COLO668 (cell line): ENCODE results near the gene PDCD1.
A peak's percentile ranks its signal among the peaks of the same experiment; 100 is the strongest.
"Not testable (repeated sequence)": the region's sequence is repeated elsewhere in the genome, so short reads cannot be mapped to it uniquely, and the experiment has no call there.

Experiments used
- DNase-seq: peaks from one replicate; lab custom pipeline; 2025; ENCODE audit not compliant: unreplicated experiment; lab: John Stamatoyannopoulos, UW

The PDCD1 gene

DNA sequence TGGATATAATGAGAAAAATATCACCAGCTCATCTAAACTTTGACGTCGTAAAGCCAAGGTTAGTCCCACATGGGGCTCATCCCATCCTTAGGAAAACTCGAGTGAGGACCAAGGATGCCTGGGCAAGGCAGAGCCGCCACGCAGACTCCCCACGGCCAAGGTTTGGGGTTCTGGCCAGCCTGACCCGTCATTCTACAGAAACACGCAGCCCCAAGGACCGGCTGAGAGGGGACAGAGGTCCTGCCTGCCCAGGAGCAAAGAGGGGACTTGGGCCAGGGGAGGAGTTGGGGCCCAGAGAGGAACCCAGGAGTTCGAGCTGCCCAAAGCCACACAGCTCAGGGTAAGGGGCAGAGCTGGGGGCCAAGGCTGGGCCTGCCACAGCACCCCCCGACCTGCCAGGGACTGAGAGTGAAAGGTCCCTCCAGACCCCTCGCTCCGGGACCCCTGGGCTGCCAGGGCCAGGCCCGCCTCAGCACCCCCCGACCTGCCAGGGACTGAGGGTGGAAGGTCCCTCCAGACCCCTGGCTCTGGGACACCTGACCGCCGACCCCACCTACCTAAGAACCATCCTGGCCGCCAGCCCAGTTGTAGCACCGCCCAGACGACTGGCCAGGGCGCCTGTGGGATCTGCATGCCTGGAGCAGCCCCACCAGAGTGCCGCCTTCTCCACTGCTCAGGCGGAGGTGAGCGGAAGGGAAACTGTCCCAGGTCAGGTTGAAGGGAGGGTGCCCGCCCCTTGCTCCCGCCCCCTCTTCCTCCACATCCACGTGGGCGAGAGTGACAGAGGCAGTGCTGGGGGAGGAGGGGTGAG lies at the start of gene PDCD1:
Gene PDCD1, minus strand, starts transcription at position 689 of the 811 bp plus-strand sequence. Its CDS starts 56 bp downstream, at position 633.
- DNase-seq = peak; percentile 24

DNA sequence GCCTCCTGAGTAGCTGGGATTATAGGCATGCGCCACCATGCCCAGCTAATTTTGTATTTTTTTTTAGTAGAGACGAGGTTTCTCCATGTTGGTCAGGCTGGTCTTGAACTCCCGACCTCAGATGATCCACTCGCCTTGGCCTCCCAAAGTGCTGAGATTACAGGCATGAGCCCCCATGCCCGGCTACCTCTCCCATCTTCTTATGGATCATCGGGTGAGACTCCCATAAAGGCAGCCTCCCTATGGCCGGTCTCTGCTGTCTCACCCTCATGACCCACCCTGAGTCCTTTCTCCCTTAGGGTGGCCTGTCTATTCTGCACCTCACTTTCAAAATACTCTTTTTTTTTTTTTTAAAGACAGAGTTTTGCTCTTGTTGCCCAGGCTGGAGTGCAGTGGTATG lies 49.1 kb upstream of the PDCD1 start:
- DNase-seq = not testable (repeated sequence)

DNA sequence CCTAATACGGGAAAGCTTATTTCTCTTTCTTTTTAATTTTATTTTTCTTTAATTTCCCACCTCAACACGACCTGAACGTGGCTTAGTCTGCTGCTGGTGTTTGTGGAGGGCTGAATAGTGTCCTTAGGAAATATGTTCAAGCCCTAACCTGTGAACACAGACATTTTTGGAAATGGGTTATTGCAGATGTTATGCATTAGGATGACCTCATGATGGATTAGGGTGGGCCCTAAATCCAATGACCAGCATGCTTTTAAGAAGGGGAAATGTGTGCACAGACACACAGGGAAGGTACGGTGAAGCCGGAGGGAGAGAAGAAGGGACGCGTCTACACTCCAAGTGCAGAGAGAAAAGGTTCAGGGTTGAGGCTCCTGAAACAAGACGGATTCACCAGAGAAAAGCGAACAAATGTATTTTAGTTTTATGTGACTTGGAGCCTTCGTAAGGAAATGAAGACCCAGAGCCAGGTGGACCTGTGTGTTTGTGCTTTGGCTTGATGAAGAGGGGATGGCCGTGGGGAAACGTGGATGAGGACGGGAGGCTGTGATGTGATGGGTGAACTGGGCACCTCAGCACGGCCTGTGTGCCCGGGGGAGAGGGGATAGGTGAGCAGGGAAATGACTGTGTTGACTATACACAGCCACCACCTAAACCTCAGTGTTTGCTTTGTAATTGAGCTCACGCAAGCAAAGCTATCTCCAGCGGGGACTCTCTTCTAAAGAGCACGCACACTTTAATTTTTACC lies 48.3 kb upstream of the PDCD1 start:
- DNase-seq = peak; percentile 43

DNA sequence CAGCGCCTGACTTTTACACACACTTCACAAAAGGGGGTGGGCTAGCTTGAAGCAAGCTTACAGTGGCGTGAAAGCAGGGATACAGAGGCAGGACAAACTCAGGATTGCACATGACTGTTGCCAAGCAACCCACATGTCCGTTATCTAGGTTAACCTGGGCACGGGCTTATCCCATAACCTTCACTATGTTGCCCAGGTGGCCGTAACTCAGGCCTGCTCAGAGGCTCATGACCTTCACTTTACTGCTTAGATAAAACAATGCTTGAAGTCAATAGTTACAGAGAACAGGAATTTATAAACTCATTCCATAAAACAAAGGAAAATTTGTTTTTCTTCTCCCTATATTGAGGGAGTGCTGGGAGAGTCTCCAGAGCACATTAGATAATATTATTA lies 47.7 kb upstream of the PDCD1 start:
- DNase-seq = not testable (repeated sequence)

DNA sequence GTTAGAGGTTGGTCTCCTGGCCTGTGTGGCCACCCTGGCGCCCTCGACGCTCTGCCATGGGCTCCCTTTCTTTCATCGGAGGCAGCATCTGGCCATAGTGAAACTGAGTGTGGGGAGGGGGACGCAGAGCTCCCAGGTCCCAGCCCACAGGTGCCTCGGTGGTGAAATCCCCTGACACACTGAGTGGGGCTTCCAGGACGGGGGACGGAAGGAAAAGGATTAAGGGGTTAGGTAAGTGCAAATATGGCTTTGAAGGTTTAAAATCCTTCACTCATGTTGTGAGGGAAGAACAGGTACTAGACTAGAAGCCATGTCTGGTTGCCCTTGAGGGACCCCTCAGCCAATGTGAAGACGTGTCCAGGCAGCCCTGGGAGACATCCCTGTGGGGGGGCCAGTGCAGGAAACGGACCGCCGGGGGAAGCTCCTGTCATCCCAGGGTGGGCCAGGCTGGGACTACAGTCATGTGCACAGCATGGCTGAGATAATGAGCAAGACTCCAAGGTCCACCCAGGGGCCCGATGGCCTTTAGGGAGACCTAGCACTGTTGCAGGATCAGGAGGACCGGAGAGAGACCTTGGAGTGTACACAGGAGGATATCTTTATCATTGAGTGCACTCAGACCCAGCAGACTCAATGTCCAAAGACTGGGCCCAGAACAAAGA lies 47.2 kb upstream of the PDCD1 start:
- no peak for DNase-seq

DNA sequence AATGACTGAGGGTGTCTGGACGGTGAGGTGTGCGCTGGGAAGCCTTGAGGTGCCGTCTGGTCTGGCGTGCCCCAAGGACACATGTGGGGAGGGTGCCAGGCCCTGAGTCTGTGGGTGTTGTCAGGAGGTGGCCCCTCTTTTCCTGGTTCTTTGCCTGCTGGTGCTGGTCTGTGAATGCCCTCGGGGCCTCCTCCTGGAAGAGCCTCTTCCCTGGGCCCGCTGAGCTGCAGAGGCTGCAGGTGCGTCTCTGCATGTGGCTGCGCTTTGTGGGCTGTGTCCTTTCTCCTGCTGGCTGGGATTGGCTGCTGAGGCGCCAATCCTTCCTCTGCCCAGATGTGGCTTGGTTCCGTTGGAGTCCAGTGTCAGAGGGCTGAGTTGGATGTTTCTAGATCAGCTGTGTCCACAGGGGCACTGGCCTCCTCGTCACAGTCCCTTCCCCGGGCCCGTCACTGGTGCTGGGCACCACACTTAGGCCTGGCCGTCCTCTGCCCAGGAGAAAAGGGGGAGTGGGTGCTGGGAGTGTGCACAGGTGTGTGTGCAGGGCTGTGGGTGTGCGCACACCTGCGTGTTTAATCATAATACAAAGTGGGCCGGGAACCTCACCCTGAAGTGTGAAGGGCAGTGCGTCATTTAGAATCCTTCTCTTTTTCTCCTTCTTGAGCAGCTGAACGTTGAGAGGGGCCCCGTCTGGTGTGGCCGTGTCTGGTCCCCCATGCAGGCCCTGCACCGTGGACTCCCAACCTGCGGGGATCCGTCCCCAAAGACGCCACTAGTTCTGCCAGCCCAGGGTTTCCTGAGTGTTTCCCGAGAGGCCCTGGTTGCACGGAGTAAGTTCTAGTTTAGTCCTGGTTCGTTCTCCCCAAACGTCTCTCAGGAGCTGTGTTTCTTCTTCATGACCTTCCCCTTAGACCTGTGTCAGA lies 46.4 kb upstream of the PDCD1 start:
- DNase-seq = peak; percentile 11

DNA sequence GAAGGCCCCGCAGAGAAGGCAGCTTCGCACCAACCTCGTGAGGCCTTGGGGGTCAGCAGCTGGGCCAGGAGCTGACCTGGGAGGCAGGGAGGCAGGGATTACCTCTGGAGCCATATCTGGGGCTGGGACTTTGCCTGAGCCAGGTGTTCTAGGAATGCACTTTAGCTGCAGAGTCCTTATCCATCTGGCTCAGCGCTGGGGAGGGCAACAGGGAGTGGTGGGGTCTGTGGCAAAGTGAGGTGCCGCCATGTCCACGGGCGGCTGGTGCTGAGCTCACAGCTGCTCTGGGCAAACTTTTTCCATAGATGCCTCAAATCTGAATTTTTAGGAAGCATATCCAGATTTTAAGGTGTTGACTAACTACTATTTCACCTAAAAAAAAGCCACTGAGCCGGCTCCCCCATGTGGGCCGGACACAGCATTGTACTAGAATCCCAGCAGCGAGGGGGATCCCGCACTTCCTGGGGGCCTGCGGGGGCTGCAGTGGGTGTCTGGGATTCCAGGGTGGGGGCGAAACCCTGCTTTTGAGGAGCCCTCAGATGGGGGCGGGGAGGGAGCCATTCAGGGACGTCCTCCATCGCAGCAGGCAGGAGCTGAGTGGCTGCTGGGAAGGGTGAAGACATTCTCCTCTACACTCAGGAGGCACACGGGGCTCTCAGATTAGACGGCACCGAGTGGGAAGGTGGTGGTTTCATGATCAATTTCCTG lies 45.5 kb upstream of the PDCD1 start:
- DNase-seq = no peak

DNA sequence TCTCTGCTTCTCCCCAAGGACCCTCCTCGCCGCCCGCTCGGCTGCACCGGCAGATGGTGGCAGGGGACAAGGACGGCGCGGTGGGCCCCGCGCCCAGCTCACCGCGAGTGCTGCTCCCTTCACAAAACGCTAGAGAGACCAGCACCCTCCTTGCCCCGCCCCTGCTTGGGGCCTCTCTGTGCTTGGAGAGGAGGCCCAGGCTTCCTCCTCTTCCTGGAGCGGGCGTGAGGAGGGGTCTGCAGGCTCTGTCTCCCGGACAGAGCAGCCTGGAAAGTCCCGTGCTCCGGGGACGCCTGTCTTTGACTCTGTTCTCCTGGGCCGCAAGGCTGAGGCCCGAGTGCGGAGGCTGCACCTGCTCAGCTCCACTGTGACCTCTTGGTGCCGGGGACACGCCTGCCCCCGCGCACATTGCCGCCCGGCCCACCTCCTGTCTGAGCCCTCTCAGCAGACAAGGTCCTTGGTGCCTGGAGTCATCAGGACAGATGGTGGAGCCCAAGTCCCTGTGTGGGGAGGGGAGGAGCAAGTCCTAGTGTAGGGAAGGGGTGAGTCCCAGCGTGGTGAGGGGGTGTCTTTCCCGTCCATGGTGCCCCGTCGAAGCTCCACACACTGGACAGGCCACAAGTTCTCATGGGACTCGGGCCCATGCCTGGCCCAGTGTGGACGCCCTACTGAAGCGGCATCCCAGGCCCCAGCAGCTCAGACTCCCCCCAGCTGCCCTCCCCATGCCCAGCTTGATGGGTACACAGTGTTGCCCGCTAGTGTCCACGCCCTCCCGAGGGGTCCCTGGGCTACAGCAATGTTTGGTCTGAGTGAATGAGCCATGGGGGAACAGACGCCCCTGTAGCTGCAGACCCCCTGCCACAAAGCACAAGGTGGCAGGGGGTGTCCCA lies 44.7 kb upstream of the PDCD1 start:
- DNase-seq = no peak

DNA sequence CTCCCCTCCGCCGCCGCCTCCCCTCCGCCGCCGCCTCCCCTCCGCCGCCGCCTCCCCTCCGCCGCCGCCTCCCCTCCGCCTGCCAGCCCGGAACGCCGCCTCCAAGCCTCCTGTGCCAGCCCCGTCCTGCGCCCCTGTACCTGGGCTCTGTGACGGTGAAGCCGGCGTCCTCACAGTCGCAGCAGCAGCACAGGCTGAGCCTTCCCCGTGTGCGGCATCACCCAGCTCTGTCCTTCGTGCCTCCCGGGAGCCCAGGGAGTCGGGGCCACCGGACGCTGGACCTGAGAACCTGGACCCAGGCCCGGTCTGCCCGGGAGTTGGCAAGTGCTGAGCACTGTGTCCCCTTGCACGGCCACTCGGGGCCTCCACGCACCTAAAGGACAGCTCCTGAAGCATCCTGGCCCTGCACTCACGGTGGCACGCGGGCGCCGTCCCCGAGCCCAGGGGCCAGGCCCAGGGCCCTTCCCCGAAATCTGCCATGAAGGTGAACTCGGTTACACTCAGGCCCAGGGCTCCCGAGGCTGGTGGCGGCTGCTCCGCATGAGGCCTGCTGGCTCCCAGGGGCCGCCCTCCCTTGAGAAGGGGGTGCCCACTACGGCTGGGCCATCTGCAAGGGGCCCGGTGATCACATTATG lies 43.8 kb upstream of the PDCD1 start:
- no peak for DNase-seq

DNA sequence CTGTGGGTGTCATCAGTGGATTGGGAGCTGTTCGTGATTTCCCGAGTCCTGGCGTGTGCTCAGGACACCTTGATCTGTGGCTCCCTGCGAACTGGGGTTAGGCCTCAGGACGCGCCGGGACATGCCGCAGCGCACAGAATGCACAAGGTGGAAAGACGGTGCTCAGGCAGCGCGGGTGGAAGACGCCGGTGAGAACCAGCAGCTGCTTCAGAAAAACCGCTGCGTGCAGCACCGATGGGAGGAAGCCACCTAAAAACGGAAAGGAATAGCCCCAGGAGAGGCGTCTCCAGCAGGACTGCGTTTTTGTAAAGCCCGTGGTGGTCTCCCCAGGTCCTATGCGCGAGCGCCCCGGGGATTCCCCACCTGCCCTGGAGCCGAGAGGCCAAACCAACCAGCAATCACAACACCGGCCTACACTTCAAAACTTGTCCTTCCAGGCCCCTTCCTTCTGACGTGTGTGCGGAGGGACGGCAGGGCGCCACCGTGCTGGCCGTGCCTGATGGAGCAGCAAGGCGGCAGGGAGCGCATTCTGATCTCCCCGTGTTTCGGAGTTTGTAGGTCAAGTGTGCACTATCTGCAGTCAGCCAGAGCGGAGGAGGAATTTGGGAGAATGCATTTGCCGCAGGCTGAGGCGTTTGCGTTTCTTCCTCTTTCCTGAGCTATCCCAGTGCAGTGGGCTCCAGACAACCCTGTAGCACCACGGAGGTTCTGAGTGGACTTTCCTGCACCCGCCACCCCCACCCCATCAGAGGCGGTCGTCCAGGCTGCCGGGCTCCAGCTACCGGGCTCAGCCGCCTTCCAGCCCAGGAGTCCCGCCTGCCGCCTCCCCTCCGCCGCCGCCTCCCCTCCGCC lies 43.0 kb upstream of the PDCD1 start:
- DNase-seq = no peak

DNA sequence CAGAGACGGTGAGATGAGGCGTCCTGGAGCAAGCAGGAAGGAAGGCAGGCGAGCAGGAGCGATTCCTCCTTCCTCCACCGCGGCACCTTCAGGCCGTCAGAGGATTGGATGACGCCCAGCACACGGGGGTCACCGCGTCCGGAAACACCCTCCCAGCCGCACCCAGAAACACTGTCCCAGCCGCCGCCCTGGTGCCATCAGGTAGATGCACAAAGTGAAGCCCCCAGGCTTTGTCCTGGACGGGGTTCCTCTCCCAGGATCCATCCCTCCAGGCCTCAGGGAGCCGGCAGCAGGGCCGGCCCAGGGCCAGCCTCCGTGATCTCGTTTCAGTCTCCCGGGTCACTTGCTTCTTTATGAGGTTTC lies 42.3 kb upstream of the PDCD1 start:
- DNase-seq = no peak

DNA sequence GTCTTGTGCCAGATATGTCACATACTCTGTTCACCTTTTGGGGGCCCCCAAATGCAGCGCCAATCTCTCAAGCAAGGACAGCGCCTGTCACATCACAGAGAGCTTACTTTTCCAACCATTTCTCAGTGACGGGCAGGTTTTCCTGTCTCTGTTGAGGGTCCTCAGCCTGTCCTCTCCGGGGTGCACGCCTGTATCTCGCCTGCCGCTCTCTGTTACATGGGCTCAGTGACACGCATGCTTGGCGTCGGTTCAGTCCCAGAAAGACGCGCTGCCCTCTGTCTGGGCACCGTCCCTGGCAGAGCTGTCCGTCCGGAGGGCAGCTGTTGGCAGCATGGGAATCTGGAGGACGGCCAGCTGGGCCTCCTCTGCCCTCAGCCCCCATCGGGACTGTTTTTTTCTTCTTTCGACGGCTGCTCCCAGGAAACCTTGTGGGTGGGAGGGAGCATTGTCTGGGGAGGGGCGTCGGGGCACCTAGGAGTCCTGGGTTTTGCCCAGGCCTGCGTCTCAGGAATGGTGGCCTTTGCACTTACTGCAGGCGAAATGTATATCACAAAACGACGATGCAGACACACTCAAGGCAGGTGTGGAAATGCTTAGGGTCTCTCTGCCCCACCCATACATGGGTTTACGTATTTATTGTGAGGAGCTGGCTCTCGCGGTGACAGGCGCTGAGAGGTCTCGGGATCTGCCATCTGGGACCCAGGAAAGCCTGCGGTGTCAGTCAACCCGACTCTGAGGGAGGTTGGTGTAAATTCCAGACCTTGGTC lies 41.7 kb upstream of the PDCD1 start:
- DNase-seq = no peak

DNA sequence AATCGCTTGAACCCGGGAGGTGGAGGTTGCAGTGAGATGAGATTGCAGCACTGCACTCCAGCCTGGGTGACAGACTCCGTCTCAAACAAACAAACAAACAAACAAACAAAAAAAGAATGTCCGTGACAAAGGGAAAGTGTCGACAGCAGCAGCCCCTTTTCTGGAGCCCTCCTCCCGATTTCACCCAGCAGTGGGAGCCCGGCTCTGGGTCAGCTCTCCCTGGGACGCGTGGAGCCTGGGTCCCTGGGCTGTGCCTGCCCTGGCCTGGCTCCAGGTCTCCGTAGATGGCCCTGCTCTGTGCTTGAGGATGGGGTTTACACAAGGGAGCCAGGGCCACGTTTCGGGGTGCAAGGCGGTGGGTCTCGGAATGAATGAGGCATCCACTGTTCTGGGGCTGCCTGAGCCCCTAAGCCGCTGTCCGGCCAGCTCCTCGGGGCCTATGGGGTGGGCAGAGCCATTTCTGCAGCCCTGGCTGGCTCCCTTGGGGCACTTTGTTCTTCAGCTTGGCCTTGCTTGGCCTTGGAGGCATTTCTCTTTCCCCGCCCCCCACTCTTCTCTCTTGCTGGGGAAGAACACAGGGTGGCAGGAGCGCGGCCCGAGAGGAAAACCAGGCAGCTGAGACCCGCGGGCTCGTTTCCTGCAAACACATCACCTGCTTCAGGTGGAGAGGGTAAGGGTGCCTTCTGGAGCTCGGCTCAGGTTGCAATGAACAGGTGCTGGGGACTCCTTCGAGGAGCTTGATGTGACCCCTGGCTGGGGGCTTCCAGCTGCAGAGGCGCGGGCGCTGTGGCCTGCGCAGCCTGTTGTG lies 40.0 kb upstream of the PDCD1 start:
- peak; percentile 14 for DNase-seq

DNA sequence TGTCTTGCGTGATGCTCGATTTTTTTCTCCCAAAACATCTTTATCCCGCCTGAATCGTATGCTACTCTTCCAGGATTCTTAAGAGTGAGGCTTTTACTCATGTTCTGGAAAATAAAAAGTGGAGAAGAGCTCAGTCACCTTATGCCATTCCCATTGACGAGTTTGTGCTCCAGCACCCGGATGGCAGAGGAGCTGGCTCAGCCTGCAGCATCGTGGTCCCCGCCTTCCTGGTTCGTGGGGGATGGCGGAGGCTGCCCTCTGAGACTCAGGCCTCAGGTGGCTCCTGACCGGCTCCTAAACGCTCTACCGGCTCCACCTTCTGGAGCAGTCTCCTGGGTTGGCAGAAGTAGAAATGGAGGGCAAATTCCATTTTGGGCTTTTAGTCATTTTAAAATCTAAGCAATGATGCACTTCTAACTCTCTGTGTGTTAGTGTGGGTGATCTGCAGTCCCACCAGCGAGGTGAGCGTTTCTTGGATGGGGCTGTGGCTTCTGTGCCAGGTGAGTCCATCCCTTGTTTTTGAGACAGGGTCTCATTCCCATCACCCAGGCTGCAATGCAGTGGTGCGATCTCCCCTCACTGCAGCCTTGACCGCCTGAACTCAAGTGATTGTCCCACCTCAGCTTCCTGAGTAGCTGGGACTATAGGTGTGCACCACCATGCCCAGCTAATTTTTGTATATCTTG lies 38.7 kb upstream of the PDCD1 start:
- no peak for DNase-seq

DNA sequence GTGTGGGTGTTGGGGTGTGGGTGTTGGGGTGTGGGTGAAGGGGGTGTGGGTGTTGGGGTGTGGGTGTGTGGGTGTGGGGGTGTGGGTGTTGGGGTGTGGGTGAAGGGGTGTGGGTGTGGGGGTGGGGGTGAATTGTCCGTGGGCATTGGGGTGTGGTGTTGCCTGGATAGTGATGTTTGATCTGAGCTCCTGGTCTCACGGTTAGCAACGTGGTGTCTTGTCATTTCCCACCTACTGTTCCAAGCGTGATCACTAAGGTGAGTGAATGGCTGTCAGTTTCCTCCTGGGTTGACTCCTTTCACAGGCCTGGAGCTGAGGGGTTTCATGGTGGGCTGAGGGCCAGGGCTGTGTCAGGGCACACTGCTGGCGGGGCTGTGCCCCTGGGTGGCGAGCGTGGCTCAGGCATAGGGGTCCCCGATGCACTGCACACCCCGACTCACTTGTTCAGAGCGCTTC lies 38.1 kb upstream of the PDCD1 start:
- DNase-seq = no peak
